ENCODE results near the gene HSF2. TPM values are rescaled to one million over a fixed set of nuclear protein-coding genes. Genes with fewer than 3 reads are reported as not detected.

The HSF2 gene
- total RNA-seq, 1 experiment from 2014 or later = 19.8 TPM

GRCh38 chr6:122408240-122408639 lies 8.8 kb downstream of the HSF2 start:
- Histone ChIP-seq H3K4me2 (ENCODE audit: low read length) (no peak overlapping the region), H3K36me3 (ENCODE audit: control insufficient read depth in 1 of 2, insufficient read depth in 2 of 2, low read length in 2 of 2) (peaks cover 5% of the 10 kb centered on the region in 2 experiments; a peak in 3 of 4 replicates), H4K20me1 (ENCODE audit: insufficient read depth) (0 out of 2 replicates have a peak, but pooled peaks cover 3% of the 10 kb centered on the region), H3K9ac (ENCODE audit: low read length) (no peak overlapping the region), H3K9me2 (ENCODE audit: insufficient read depth) (no peaks in the 10 kb centered on the region), H3K9me3 (ENCODE audit: control insufficient read depth in 1 of 2, insufficient read depth in 1 of 2, low read depth in 1 of 2, low read length in 2 of 2) (no peaks in the 10 kb centered on the region), H3K27ac (ENCODE audit: low read depth, low read length) (no peak overlapping the region), H3K4me3 (replicated peaks in 1 of 2; ENCODE audit: low read depth in 1 of 2, low read length in 2 of 2) (no peak overlapping the region), H3K79me2 (ENCODE audit: insufficient read depth, low read length) (peaks cover 97% of the 10 kb centered on the region), H2AFZ (ENCODE audit: low read depth, low read length, poor library complexity, severe bottlenecking) (no peak overlapping the region), H3K27me3 (ENCODE audit: insufficient read depth, low read length) (no peaks in the 10 kb centered on the region), H3K4me1 (ENCODE audit: control insufficient read depth in 1 of 2, insufficient read depth in 2 of 2, low read length in 2 of 2) (no peaks in the 10 kb centered on the region)
- ATAC-seq (no peak), DNase-seq (ENCODE audit: low read depth, low spot score) (no peak)
- POLR2A ChIA-PET = no interaction called here
- intact Hi-C loops (cut with micrococcal nuclease) = no loop called here
- CTCF ChIA-PET = no interaction called here
- BruUV-seq (replicated peaks) = no TSS peak
- no peak for TF ChIP-seq POLR2A (IDR thresholded peaks at IDR 0.05; ENCODE audit: borderline replicate concordance, extremely low read depth, insufficient read depth, insufficient read length)
- no peak for TF ChIP-seq CBX3 (IDR thresholded peaks at IDR 0.05; ENCODE audit: low read depth)
- TF ChIP-seq EZH2phosphoT487 (IDR thresholded peaks at IDR 0.05; ENCODE audit: borderline replicate concordance) = no peak
- no peak for TF ChIP-seq EZH2 (IDR thresholded peaks at IDR 0.05)
- no peak for TF ChIP-seq CEBPB (IDR thresholded peaks at IDR 0.05; ENCODE audit: low read depth)
- RAD21 ChIA-PET (ENCODE audit: low non-redundant PET in 1 of 2, low total read pairs in 2 of 2, uncharacterized antibody in 2 of 2, unreplicated experiment in 2 of 2) = no interaction called here

- Histone ChIP-seq H3K79me2 (ENCODE audit: insufficient read depth, low read length) (peaks cover 90% of the 10 kb centered on the region), H3K9me3 (ENCODE audit: control insufficient read depth in 1 of 2, insufficient read depth in 1 of 2, low read depth in 1 of 2, low read length in 2 of 2) (no peaks in the 10 kb centered on the region), H3K36me3 (ENCODE audit: control insufficient read depth in 1 of 2, insufficient read depth in 2 of 2, low read length in 2 of 2) (peaks cover 5 to 11% of the 10 kb centered on the region in 2 experiments; a peak in 3 of 4 replicates), H3K9me2 (ENCODE audit: insufficient read depth) (no peaks in the 10 kb centered on the region), H2AFZ (ENCODE audit: low read depth, low read length, poor library complexity, severe bottlenecking) (no peak overlapping the region), H3K4me2 (ENCODE audit: low read length) (no peak overlapping the region), H3K4me3 (replicated peaks in 1 of 2; ENCODE audit: low read depth in 1 of 2, low read length in 2 of 2) (no peak overlapping the region), H3K27me3 (ENCODE audit: insufficient read depth, low read length) (no peaks in the 10 kb centered on the region), H3K9ac (ENCODE audit: low read length) (no peak overlapping the region), H4K20me1 (ENCODE audit: insufficient read depth) (0 out of 2 replicates have a peak, but pooled peaks cover 3% of the 10 kb centered on the region), H3K27ac (ENCODE audit: low read depth, low read length) (no peak overlapping the region), H3K4me1 (ENCODE audit: control insufficient read depth in 1 of 2, insufficient read depth in 2 of 2, low read length in 2 of 2) (no peaks in the 10 kb centered on the region)
- ChIA-PET CTCF (no interaction called here), POLR2A (no interaction called here), RAD21 (ENCODE audit: low non-redundant PET in 1 of 2, low total read pairs in 2 of 2, uncharacterized antibody in 2 of 2, unreplicated experiment in 2 of 2) (no interaction called here)
- no TSS peak for BruUV-seq (replicated peaks)
- intact Hi-C loops (cut with micrococcal nuclease) = no loop called here
- no peak for ATAC-seq
- no peak for DNase-seq (ENCODE audit: low read depth, low spot score)
- TF ChIP-seq EZH2phosphoT487 (IDR thresholded peaks at IDR 0.05; ENCODE audit: borderline replicate concordance) (no peak), ZBTB33 (IDR thresholded peaks at IDR 0.05; ENCODE audit: extremely low read depth, insufficient replicate concordance, low read length) (no peak), POLR2AphosphoS5 (IDR thresholded peaks at IDR 0.05; ENCODE audit: low read depth, low read length) (no peak), JUND (IDR thresholded peaks at IDR 0.05) (no peak), SRF (IDR thresholded peaks at IDR 0.05; ENCODE audit: low read depth) (no peak), POLR2A (IDR thresholded peaks at IDR 0.05; ENCODE audit: borderline replicate concordance, extremely low read depth, insufficient read depth, insufficient read length) (no peak), REST (IDR thresholded peaks at IDR 0.05; ENCODE audit: low read depth) (no peak), MAX (IDR thresholded peaks at IDR 0.05) (no peak), EGR1 (IDR thresholded peaks at IDR 0.05; ENCODE audit: low read depth) (no peak), ELF1 (IDR thresholded peaks at IDR 0.05; ENCODE audit: borderline replicate concordance, low read depth) (no peak), TCF7L2 (IDR thresholded peaks at IDR 0.05; ENCODE audit: borderline replicate concordance, extremely low read depth, insufficient read depth, insufficient read length) (no peak), RAD21 (IDR thresholded peaks at IDR 0.05; ENCODE audit: low read depth) (no peak)
Observed at GRCh38 chr6:122408702-122409458, 9.4 kb downstream of the HSF2 start.

All from HCT116 (cell line).